NCI-H82 treated with DMSO at 0.1 percent for 48 hours (cell line): ENCODE data around the gene PPIE.
"Not testable (repeated sequence)": the region's sequence is repeated elsewhere in the genome, so short reads cannot be mapped to it uniquely, and the experiment has no call there.

Experiments
- DNase-seq: peaks from one replicate; lab custom pipeline; 2025; ENCODE audit not compliant: unreplicated experiment; lab: John Stamatoyannopoulos, UW

PPIE gene

DNA sequence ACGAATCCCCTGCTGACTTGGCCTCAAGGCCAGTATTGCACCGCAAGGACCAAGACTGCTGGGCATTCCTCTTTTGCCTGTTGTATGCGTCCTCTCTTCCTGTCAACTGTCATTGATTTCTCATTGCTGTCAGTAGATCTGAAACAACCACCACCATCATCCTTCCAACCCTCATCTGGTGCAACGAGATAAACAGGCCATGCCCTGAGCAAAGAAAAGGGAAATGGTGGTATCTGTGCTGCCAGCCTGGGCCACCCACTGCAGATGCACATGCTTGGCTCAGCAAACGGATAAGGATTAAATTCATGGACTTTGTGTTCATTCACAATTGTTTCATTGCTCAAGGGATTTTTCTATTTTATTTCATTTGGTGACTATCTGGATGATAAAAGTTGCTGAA, 18.8 kb downstream of the PPIE start:
- DNase-seq: no peak

DNA sequence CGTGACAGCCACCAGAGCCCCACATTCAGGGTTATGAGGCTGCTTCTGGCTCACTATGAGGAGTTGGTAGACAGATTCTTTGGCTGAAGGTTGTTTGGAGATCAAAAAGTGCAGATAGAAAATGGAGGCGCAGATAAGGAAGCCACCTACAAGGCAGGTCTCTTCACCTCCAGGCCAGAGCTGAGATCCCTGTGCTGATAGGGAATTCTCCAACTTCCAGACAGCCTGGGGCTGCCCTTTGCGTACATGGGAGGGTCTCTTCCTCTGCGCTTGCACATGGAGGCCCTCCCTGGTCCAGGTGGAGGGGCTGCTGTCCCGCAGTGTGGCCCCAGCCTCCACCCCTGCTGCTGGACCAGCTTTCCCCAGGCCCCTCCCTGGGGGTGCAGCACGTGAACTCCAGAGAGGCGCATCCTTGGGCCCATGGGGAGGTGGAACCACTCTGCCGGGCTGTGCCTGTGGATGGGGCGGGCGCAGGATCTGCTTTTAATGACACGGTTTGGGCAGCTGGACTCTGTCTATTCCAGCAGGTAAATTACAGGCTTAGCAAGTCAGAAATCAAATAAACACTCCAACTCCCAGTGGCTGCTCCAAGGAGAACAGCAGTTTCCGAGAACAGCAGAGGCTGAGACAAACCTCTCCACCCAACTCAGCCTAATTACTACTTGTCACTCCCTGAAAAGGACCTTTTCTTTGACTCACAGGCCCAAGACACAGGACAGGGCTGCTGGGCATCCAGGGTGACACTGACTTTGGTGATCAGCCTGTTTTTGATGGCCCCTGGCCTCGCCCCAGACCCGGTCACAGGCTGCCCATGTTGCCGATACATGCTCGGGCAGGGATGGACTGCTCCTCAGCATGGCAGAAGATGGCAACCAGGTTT, 20.1 kb downstream of the PPIE start:
- DNase-seq: no peak

GRCh38 chr1:39759436-39759726, 20.7 kb downstream of the PPIE start:
- no peak for DNase-seq

DNA sequence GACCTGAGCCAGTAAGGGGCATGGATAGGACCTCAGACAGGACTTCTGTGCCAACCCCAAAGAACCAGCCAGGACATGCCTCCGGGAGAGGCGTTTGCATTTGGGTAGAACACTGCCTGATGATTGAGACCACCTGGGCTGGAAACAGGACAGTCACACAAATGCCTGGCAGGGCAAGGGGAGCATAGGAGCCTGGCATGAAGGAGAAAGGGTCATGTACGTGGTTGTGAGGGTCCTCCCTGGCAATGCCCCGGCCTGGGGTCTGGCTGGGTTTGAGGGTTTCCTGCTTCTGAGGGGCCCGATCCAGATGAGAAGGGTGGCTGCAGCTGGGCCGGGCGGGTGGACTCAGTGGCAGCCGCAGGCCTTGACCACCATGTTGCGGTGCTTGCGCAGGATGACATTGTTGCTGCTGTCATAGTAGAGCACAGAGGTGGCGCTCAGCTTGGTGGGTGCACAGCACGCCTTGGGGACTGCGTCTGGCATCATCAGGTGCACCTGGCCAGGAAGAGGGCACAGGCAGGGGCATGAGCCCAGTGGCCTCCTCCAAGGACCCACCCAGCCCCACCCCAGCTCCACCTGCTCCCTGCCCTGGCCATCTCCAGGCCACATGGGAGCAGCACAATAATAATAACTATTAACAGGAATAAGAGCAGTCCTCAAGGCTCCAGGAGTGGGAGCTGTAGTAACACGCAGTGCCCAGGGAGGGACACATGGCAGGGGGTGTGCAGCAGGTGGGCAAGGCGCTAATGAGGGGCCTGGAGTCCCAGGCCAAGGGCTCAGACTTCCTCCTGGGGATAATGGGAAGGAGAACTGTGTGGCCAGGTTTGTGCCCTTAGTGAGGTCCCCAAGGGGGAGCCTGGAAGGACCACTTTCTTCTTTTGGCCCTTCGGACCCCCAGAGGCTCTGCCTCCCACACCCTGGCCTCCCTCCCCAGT, 21.7 kb downstream of the PPIE start:
- DNase-seq: no peak

- DNase-seq: no peak
These were observed 22.3 kb downstream of the PPIE start for GRCh38 chr1:39761016-39761415.

DNA sequence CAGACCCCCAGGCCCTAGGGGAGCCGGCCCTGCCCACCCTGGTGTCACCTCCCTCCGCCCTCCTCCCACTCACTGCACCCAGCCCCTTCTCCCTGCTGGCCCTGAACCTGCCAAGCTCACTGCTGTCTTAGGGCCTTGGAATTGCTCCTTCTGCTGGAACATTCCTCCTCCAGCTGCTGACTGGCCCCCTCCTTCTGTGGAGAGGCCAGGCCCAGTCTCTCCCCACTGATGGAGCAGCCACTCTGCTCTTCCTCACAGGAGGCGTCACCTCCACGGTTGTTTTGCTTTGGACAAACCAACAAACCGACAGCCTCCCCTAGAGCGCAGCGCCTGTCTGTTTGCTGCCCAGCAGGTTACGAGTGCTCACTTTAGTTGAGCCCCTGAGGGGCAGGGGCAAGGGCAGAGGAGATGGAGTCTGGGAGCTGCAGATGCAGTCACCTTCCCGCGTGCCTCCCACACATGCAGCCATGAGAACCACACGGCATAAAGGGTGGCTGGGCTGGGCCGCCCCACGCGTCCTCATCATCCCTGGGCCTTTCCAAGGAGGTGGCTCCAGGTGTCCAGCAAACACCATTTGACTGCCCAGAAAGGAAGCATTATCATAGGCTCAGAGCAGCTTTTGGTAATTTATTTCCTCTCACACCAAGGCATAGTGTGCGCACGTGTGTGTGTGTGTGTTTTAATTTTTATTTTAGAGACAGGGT, 23.0 kb downstream of the PPIE start:
- no peak for DNase-seq

- no peak for DNase-seq
These were observed 24.2 kb downstream of the PPIE start for GRCh38 chr1:39762550-39763540.

- not testable (repeated sequence) for DNase-seq
These were observed 25.1 kb downstream of the PPIE start for GRCh38 chr1:39763619-39764374.

DNA sequence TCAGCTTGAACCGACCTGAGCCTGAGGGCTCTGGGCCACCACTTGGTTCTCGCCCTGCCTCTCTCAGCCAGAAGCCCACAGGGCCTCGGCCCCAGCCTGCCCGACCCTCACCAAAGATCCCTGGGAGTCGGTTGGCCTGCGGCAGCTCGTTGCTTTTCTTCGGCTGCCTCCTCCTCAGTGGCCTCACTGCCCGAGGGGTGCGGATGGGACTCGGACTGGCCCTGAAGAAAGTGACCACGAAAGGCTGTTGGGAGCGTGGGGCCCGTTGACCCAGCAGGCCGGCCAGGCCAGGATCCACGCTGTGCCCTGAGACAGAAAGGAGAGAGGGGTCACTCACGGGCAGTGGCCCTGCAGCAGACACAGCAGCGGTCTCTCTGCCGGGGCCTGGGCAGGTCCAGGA, 25.8 kb downstream of the PPIE start:
- not testable (repeated sequence) for DNase-seq

DNA sequence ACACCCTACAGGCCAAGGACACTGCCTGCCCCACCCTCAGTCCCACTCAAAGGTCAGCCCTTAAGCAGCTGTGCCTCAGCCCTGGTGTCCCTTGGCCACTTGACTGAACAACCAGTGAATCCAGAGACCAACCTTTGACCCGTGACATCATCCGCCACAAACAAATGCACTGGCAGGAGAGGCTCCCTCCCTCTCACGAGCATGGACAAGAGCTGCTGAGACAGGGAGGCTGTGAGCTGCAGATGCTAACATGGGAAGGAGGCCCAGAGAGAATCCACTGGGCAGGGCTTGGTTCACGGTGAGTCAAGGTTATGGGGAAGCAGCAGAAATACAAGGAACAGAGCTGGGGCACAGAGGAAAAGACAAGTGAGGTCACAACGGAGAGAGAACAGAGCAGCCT, 27.8 kb downstream of the PPIE start:
- not testable (repeated sequence) for DNase-seq

GRCh38 chr1:39769502-39769901, 30.8 kb downstream of the PPIE start:
- DNase-seq: not testable (repeated sequence)

GRCh38 chr1:39770100-39771021, 31.7 kb downstream of the PPIE start:
- not testable (repeated sequence) for DNase-seq

DNA sequence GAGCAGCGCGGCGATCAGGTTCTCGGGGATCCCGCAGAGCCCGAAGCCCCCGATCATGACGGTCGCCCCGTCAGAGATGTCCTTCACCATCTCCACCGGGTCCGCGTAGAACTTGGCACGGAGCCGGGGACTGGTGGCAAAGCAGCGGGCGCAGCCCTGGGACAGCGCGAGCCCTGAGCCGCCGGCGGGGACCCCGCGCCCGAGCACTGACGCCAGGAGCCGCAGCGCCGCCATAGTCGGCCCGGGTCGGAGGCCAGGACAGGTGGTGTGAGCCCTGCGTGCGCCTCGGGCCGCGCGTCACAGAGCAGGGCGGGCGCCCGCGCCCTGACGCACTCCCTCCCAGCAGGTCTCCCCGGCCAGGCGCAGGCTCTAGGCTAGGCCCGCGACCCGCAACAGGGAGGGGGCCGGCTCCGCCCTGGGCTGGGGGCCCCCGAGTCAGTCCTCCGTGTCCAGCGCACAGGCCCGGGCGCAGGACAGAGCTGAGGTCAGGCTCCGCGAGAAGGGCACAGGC, 32.4 kb downstream of the PPIE start, which contains the start of gene OXCT2:
Gene OXCT2, minus strand, starts transcription at position 327 of the 511 bp plus-strand sequence. Its CDS starts 93 bp downstream, at position 234.
- DNase-seq: not testable (repeated sequence)

DNA sequence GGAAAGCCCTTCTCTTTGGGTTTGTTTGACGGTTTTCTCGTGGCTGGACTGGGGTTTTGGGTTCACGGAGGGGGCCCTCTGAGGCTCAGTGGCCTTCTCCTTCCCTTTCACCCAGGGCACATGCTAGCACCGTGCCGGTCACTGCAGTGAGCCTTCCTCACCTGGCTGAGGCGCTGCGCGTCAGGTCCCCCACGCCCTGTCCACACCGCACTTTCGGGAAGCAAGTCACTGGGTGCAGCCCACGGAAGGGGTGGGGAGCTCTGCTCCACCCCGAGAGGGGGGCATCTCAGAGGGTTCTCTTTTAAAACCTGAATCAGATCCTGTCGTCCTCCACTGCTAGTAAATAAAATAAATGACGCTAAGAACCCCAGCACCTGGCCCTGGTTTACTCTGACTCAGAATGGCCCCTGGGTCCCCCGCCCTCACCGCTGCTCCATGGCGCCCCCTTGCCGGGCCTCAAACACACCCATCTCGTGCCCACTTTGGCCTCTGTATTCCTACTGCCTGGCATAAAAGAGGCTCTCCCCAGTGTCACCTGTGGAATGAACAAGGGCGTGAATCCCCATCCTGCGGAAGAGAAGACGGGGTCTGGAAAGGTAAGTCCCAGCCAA, 34.8 kb downstream of the PPIE start:
- not testable (repeated sequence) for DNase-seq

- DNase-seq: not testable (repeated sequence)
These were observed 36.5 kb downstream of the PPIE start for GRCh38 chr1:39775141-39775540.

DNA sequence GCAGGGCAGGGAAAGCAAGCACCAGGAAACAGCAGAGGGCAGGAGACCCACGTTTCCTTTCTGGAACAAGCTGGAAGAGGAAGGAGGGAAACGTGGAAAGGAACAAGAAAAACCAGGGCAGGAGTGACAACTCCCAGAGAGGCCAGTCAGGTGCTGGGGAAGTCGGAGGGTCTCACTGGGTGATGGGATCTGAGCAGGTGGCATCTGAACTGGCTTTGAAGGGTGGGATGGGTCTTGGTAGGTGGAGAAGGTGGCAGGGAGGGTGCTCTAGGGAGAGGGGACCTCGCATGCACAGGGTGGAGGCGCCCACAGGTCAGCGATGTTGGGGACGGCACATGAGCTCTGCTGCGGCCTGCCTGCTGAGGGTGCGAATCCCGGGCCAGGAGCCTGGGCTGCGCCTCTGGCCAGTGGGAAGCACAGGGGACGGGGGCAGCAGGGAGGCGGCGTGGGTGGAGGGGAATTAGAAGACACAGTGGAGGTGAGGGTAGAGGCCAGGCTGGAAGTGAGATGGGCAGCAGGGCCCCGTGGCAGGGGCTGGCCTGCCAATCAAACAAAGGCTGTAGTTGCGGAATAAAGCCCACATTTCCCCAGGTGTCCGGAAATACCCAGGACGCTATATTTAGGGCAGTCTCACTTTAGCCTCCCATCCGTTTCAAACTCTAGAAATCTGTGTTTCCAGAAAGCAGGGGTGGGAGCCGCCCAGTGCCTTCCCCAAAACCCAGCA, 37.2 kb downstream of the PPIE start:
- not testable (repeated sequence) for DNase-seq

DNA sequence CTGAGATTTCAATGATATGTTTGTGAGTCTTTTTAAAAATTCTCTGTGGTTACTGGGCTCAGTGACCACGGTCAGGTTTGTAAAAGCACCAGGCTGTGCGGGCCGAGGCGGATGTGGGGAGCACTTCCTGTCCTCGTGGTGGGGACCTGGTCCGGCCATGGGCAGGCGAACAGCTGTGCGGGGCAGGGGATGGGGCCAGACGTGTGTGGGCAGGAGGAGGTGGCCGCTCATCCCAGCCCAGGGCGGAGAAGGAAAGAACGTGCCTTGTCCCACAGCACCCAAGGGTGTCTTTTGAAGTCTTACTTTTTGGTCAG, 37.7 kb downstream of the PPIE start:
- no peak for DNase-seq
